Measurements from ENCODE around the gene N4BP2L2. TPM values are rescaled to one million over a fixed set of nuclear protein-coding genes. Genes with fewer than 3 reads are reported as not detected.

The N4BP2L2 gene
- total and polyA plus RNA-seq, 2 of the 13 experiments (the other 11 are each of a cell fraction or from before 2014, with no cell fraction given) = 58.9 to 81.2 TPM

- peaks cover under 1% of the 10 kb centered on the region for H3K4me1 ChIP-seq (ENCODE audit: insufficient read depth, low read length)
- no peak overlapping the region for H3K9ac ChIP-seq (ENCODE audit: insufficient read depth, low read depth, low read length)
- no peaks in the 10 kb centered on the region for H3K79me2 ChIP-seq (ENCODE audit: insufficient read depth, low read length)
- no peaks in the 10 kb centered on the region for H3K27me3 ChIP-seq (ENCODE audit: control insufficient read depth in 1 of 2, insufficient read depth in 2 of 2, low read length in 2 of 2)
- no peak for ATAC-seq
- peaks cover 3% of the 10 kb centered on the region; the same call in 1 of the 2 replicates for H3K9me3 ChIP-seq (ENCODE audit: low read length)
- H3K4me3 ChIP-seq (replicated peaks in 1 of 3; ENCODE audit: insufficient read depth in 1 of 3, low read depth in 2 of 3, low read length in 3 of 3) = no peak overlapping the region
- in situ Hi-C loops (cut with HindIII; ENCODE audit: extremely low pct_ligation_motif_present, low pct_unique_long_range_greater_than_20kb) (loop anchor here (25.0 kb wide), 1 partner anchor 643 kb away; no protein-coding TSS in a partner anchor), intact Hi-C loops (cut with micrococcal nuclease; ENCODE audit: unreplicated experiment) (no loop called here)
- WGBS (ENCODE audit: low lambda C conversion rate) = 44% methylated on average over 2 of the region's 2 CpGs
- ChIA-PET POLR2A (no interaction called here), CTCF (ENCODE audit: low intra/inter-chr PET ratio, low total read pairs) (no interaction called here)
- no peak for DNase-seq (ENCODE audit: low spot score)
- no peak for FAIRE-seq
- H4K20me1 ChIP-seq (ENCODE audit: insufficient read depth, low read length) = no peaks in the 10 kb centered on the region
- H3K4me2 ChIP-seq (ENCODE audit: low read depth, low read length) = no peak overlapping the region
- no peak overlapping the region for H2AFZ ChIP-seq (ENCODE audit: low read length)
- BruUV-seq (replicated peaks) = no TSS peak
- no peaks in the 10 kb centered on the region for H3K36me3 ChIP-seq (replicated peaks in 1 of 2; ENCODE audit: control insufficient read depth in 1 of 2, insufficient read depth in 2 of 2, low read length in 2 of 2)
- H3K27ac ChIP-seq (ENCODE audit: extremely low read length, insufficient read depth, low read length) = no peak overlapping the region
- no peak for TF ChIP-seq KDM5A (IDR thresholded peaks at IDR 0.05; ENCODE audit: borderline replicate concordance, low read length)
- no peak for TF ChIP-seq ZNF24 (IDR thresholded peaks at IDR 0.05)
- no peak for TF ChIP-seq NFRKB (IDR thresholded peaks at IDR 0.05)
- TF ChIP-seq THAP11 (CRISPR knock-in tag; IDR thresholded peaks at IDR 0.05) = no peak
- no peak for TF ChIP-seq ZNF772 (CRISPR knock-in tag; IDR thresholded peaks at IDR 0.05)
- no peak for TF ChIP-seq AHR (CRISPR knock-in tag; IDR thresholded peaks at IDR 0.05)
- TF ChIP-seq HIVEP1 (CRISPR knock-in tag; IDR thresholded peaks at IDR 0.05) = no peak
- TF ChIP-seq REST (IDR thresholded peaks at IDR 0.05; ENCODE audit: borderline replicate concordance in 1 of 2, low read depth in 1 of 2, low read length in 2 of 2) = no peak
- TF ChIP-seq THYN1 (CRISPR knock-in tag; IDR thresholded peaks at IDR 0.05; ENCODE audit: borderline replicate concordance, low read depth) = no peak
- no peak for TF ChIP-seq ATF3 (CRISPR knock-in tag; IDR thresholded peaks at IDR 0.05)
- no peak for TF ChIP-seq SMAD1 (CRISPR knock-in tag; IDR thresholded peaks at IDR 0.05; ENCODE audit: borderline replicate concordance, low read depth)
- no peak for TF ChIP-seq KLF16 (CRISPR knock-in tag; IDR thresholded peaks at IDR 0.05)
- no peak for TF ChIP-seq ZGPAT (CRISPR knock-in tag; IDR thresholded peaks at IDR 0.05)
- no peak for TF ChIP-seq MYPOP (CRISPR knock-in tag; IDR thresholded peaks at IDR 0.05)
Measured at GRCh38 chr13:32555613-32556012, 17.0 kb upstream of the N4BP2L2 start.
